A549 treated with AZD9567 at 1 μM for 4 hours (cell line): ENCODE data around the gene KRTAP2-2. TPM values are rescaled to one million over a fixed set of nuclear protein-coding genes. Genes with fewer than 3 reads are reported as not detected.

Experiments
- total RNA-seq: library from RNA; stranded (reverse); fragments of 200-300 nt; extraction: Qiagen RNA extraction; gene quantifications from 5 replicates; pipeline ENCODE4 v1.2.3, GENCODE V29; 2022; ENCODE audit not compliant: insufficient read depth

KRTAP2-2 gene, protein sequence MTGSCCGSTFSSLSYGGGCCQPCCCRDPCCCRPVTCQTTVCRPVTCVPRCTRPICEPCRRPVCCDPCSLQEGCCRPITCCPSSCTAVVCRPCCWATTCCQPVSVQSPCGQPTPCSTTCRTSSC
- not detected in 5 replicates for total RNA-seq

GRCh38 chr17:41055130-41055529 lies at the start of gene KRTAP2-2:
KRTAP2-2 (minus strand) TSS chr17:41055230; CDS start chr17:41055211, 19 bp downstream.

GRCh38 chr17:41101586-41102259 lies 46.7 kb upstream of the KRTAP2-2 start, which contains the start of gene KRTAP4-16:
KRTAP4-16 (minus strand) TSS chr17:41102209; CDS start chr17:41102209, 0 bp downstream.

DNA sequence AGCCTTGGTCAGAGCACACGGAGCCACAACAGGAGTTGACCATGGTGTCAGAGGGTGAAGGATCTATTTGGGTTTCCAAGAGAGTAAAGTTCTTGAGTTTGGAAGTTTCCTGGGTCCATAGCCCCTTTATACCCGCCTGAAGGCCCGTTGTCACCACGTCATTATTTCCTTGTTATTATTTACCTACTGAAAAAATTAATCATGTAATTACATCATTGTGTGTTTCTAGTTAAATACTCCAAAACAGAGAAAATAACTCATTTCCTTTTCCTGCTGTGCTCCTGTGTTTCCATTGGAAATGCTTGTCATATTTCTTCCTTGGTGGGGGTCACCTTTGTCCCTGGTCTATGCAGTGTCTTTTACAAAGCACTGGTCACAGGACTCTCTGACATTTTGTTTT lies 43.0 kb upstream of the KRTAP2-2 start, which contains the start of gene KRTAP4-8:
TSS of gene KRTAP4-8 (minus strand) at position 101 of the 400 bp plus-strand sequence. CDS start at position 43, 58 bp downstream.

GRCh38 chr17:41084100-41084856 lies 29.2 kb upstream of the KRTAP2-2 start, which contains the start of gene KRTAP4-7:
KRTAP4-7 (plus strand) TSS chr17:41084150; CDS start chr17:41084207, 57 bp downstream.

DNA sequence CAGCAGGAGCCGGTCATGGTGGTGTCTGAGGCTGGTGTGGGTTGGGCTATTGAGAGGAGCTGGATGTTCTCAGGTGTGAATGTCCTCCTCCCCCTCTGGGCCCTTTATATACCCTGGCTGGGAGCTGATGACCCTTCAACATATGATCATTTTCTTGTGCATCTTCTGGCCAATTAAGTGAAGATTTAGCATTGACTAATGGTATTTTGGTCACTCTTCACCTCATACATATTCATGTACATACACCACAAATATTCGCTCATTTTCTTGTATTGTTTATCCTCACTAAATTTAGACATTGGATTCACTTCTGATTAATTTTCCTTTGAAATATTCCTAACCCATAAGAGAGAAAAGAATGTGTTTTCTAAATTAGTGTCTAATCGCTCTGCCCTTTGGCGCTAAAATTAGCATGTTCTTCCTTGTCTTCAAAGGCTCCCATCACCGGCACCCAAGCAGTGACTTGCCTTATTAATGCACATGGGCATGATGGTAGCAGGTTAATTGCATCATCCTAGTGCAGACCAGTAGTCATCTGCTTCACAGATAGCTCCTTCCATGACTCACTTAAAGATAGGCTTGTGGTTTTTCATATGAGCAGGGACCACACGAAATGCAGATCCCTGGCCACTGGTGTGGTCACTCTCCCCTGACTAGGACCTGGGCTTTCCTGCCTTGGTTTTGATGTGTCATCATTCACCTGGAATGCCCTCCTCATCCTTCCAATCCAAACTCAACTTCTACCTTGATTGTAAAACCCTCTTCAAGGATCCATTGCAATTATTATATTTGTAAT lies 11.0 kb upstream of the KRTAP2-2 start, which contains the start of gene KRTAP2-4:
TSS of gene KRTAP2-4 (minus strand) at position 51 of the 796 bp plus-strand sequence. CDS start at position 17, 34 bp downstream.

GRCh38 chr17:41060052-41060604 lies 5.1 kb upstream of the KRTAP2-2 start, which contains the start of gene KRTAP2-3:
KRTAP2-3 (minus strand) TSS chr17:41060114; CDS start chr17:41060050, 64 bp downstream.

GRCh38 chr17:41046735-41047465 lies 8.1 kb downstream of the KRTAP2-2 start, which contains the start of gene KRTAP2-1:
KRTAP2-1 (minus strand) TSS chr17:41047316; CDS start chr17:41047267, 49 bp downstream.

DNA sequence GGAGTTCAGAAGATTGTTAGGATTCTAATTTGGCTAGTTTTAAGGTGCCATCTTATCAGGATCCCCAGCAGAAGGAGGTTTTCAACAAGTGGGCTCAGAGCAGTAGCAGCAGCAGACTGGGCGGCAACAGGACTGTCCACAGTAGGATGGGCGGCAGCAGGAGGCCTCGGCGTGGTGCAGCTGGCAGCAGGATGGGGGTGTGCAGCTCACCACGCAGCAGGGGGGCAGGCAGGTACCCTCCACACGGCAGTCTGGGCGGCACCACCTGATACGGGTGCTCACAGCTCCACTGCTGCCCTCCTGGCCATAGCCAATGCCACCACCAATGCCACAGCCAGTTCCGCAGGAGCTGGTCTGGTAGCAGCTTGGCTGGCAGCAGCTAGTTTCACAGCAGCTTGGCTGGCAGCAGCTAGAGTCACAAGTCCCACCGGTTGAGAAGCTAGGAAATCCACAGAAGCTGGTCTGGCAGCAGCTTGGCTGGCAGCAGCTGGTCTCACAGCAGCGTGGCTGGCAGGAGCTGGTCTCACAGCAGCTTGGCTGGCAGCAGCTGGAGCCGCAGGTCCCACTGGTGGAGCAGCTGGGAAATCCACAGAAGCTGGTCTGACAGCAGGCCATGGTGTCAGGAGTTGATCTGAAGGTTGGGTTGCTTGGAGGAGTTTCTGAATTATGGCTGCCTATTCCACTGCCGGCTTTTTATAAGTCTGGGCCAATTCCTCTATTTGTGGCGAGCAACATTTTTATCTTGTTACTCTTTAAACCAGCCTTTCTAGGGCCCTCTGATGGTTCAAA lies 14.1 kb downstream of the KRTAP2-2 start, which contains the start of gene KRTAP1-1:
TSS of gene KRTAP1-1 (minus strand) at position 668 of the 789 bp plus-strand sequence. CDS start at position 615, 53 bp downstream.

DNA sequence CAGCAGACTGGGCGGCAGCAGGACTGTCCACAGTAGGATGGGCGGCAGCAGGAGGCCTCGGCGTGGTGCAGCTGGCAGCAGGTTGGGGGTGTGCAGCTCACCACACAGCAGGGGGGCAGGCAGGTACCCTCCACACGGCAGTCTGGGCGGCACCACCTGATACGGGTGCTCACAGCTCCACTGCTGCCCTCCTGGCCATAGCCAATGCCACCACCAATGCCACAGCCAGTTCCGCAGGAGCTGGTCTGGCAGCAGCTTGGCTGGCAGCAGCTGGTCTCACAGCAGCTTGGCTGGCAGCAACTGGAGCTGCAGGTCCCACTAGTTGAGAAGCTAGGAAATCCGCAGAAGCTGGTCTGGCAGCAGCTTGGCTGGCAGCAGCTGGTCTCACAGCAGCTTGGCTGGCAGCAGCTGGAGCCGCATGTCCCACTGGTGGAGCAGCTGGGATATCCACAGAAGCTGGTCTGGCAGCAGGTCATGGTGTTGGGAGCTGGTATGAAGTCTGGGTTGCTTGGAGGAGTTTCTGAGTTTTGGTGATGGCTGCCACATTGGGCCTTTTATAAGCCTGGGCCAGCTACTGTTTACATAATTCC lies 20.6 kb downstream of the KRTAP2-2 start, which contains the start of gene KRTAP1-3:
TSS of gene KRTAP1-3 (minus strand) at position 529 of the 590 bp plus-strand sequence. CDS start at position 476, 53 bp downstream.

GRCh38 chr17:41029633-41030245 lies 25.3 kb downstream of the KRTAP2-2 start, which contains the start of gene KRTAP1-4:
KRTAP1-4 (minus strand) TSS chr17:41030195; CDS start chr17:41030078, 117 bp downstream.

DNA sequence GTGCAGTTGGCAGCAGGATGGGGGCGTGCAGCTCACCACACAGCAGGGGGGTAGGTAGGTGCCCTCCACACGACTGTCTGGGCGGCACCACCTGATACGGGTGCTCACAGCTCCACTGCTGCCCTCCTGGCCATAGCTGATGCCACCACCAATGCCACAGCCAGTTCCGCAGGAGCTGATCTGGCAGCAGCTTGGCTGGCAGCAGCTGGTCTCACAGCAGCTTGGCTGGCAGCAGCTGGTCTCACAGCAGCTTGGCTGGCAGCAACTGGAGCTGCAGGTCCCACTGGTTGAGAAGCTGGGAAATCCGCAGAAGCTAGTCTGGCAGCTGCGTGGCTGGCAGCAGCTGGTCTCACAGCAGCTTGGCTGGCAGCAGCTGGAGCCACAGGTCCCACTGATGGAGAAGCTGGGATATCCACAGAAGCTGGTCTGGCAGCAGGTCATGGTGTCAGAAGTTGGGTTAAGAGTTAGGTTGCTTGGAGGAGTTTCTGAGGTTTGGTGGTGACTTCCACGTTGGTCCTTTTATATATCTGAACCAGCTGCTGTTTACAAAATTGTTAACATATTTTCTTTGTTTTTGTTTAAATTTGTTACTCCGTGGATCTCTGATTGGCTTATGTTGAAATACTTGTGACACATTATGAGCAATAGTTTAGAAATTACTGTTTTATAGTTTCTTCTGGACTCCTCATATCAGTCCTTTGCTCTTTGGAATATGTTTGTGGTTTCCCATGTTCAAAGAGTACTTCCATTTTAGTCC lies 28.1 kb downstream of the KRTAP2-2 start, which contains the start of gene KRTAP1-5:
TSS of gene KRTAP1-5 (minus strand) at position 494 of the 757 bp plus-strand sequence. CDS start at position 441, 53 bp downstream.

DNA sequence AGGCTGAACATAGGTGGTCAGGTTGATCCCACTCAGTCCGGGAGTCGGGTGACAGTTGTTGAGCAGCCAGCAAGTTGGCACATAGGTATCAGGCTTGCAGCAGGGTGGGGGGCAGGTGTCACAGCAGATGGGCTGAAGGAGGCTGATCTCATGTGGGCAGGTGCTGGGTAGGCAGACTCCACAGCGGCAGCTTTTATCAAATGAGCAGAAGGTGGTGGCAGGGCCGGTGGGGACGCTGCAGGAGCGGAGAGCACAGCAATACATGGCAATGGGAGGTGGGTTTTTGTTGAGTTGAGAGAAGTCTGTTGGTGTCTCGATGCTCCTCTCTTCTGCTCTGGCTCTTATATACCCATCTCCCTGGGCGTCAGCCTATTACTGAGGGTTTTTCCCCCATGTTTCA lies 46.2 kb downstream of the KRTAP2-2 start, which contains the start of gene KRTAP3-1:
TSS of gene KRTAP3-1 (minus strand) at position 318 of the 400 bp plus-strand sequence. CDS start at position 264, 54 bp downstream.

Other genes starting within 250 kb of the KRTAP2-2 start
- gene KRT10, start 232.6 kb downstream of the KRTAP2-2 start, total RNA-seq = 51.8 to 115 TPM (median 108 TPM) in 5 replicates
- not detected in 5 replicates for gene KRT12, start 188.0 kb downstream of the KRTAP2-2 start, total RNA-seq
- 0.23 to 0.42 TPM (median 0.35 TPM) in 4 of 5 replicates, not detected in the other for gene KRT20, start 170.0 kb downstream of the KRTAP2-2 start, total RNA-seq
- 0.07 to 0.26 TPM (median 0.07 TPM) in 3 of 5 replicates, not detected in the others for gene KRT23, start 117.6 kb downstream of the KRTAP2-2 start, total RNA-seq
- not detected in 5 replicates for gene KRT39, start 88.3 kb downstream of the KRTAP2-2 start, total RNA-seq
- not detected in 5 replicates for gene KRT40, start 70.9 kb downstream of the KRTAP2-2 start, total RNA-seq
- not detected in 5 replicates for gene KRTAP3-3, start 61.1 kb downstream of the KRTAP2-2 start, total RNA-seq
- 0.16 to 3.6 TPM (median 0.25 TPM) in 5 replicates for gene KRTAP3-2, start 55.3 kb downstream of the KRTAP2-2 start, total RNA-seq
- gene KRTAP3-1, start 46.1 kb downstream of the KRTAP2-2 start, total RNA-seq = not detected in 5 replicates
- gene KRTAP1-5, start 28.0 kb downstream of the KRTAP2-2 start, total RNA-seq = not detected in 5 replicates
- gene KRTAP1-4, start 25.0 kb downstream of the KRTAP2-2 start, total RNA-seq = not detected in 5 replicates
- not detected in 5 replicates for gene KRTAP1-3, start 20.4 kb downstream of the KRTAP2-2 start, total RNA-seq
- gene KRTAP1-1, start 13.8 kb downstream of the KRTAP2-2 start, total RNA-seq = not detected in 5 replicates
- not detected in 5 replicates for gene KRTAP2-1, start 7.9 kb downstream of the KRTAP2-2 start, total RNA-seq
- gene KRTAP2-3, start 4.9 kb upstream of the KRTAP2-2 start, total RNA-seq = 0.09 to 0.19 TPM (median 0.17 TPM) in 4 of 5 replicates, not detected in the other
- gene KRTAP2-4, start 10.6 kb upstream of the KRTAP2-2 start, total RNA-seq = not detected in 5 replicates
- not detected in 5 replicates for gene KRTAP4-7, start 28.9 kb upstream of the KRTAP2-2 start, total RNA-seq
- gene KRTAP4-8, start 42.9 kb upstream of the KRTAP2-2 start, total RNA-seq = not detected in 5 replicates
- not detected in 5 replicates for gene KRTAP4-16, start 47.0 kb upstream of the KRTAP2-2 start, total RNA-seq
- not detected in 5 replicates for gene KRTAP4-9, start 50.2 kb upstream of the KRTAP2-2 start, total RNA-seq
- not detected in 5 replicates for gene KRTAP4-11, start 63.1 kb upstream of the KRTAP2-2 start, total RNA-seq
- not detected in 5 replicates for gene KRTAP4-12, start 69.0 kb upstream of the KRTAP2-2 start, total RNA-seq
- gene KRTAP4-6, start 85.3 kb upstream of the KRTAP2-2 start, total RNA-seq = not detected in 5 replicates
- not detected in 5 replicates for gene KRTAP4-5, start 94.6 kb upstream of the KRTAP2-2 start, total RNA-seq
- 0.07 TPM in 1 of 5 replicates, not detected in the others for gene KRTAP4-4, start 105.5 kb upstream of the KRTAP2-2 start, total RNA-seq
- gene KRTAP4-3, start 113.0 kb upstream of the KRTAP2-2 start, total RNA-seq = not detected in 5 replicates
- gene KRTAP4-2, start 123.0 kb upstream of the KRTAP2-2 start, total RNA-seq = not detected in 5 replicates
- not detected in 5 replicates for gene KRTAP4-1, start 129.7 kb upstream of the KRTAP2-2 start, total RNA-seq
- gene KRTAP9-1, start 134.7 kb upstream of the KRTAP2-2 start, total RNA-seq = not detected in 5 replicates
- gene KRTAP9-2, start 171.4 kb upstream of the KRTAP2-2 start, total RNA-seq = not detected in 5 replicates
- not detected in 5 replicates for gene KRTAP9-3, start 177.2 kb upstream of the KRTAP2-2 start, total RNA-seq
- not detected in 5 replicates for gene KRTAP9-8, start 182.8 kb upstream of the KRTAP2-2 start, total RNA-seq
- gene KRTAP9-4, start 194.5 kb upstream of the KRTAP2-2 start, total RNA-seq = not detected in 5 replicates
- not detected in 5 replicates for gene KRTAP9-9, start 200.2 kb upstream of the KRTAP2-2 start, total RNA-seq
- not detected in 5 replicates for gene KRTAP9-6, start 210.1 kb upstream of the KRTAP2-2 start, total RNA-seq
- gene KRTAP9-7, start 220.5 kb upstream of the KRTAP2-2 start, total RNA-seq = not detected in 5 replicates
- gene KRTAP29-1, start 247.6 kb upstream of the KRTAP2-2 start, total RNA-seq = not detected in 5 replicates